Prostate gland (tissue), 2 donors: Measurements from ENCODE around the gene RMI2. TPM values are rescaled to one million over a fixed set of nuclear protein-coding genes. Genes with fewer than 3 reads are reported as not detected.

Source experiments
- DNase-seq: peaks from one replicate; pipeline ENCODE4 v3.0.0-alpha.2; 2019; ENCODE audit warnings: low spot score
- H3K27ac ChIP-seq, 2 donors: fragments of 200-600 bp; sonication (generic); 2 replicates each; pipeline ENCODE4 v1.5.1; 2017 to 2019
- H3K27me3 ChIP-seq: fragments of 200-600 bp; sonication (generic); replicated peaks from 2 replicates; pipeline ENCODE4 v1.5.1; 2019; ENCODE audit not compliant: insufficient read depth
- H3K36me3 ChIP-seq, 2 donors: fragments of 200-600 bp; sonication (generic); 1 replicate in 1 of 2; 2 replicates in 1 of 2; pipeline versions ENCODE4 v1.5.1 to v1.8.1; 2017 to 2019
- H3K4me1 ChIP-seq: fragments of 200-600 bp; sonication (generic); replicated peaks from 2 replicates; pipeline ENCODE4 v1.5.1; 2019
- H3K4me3 ChIP-seq, 2 donors: fragments of 200-600 bp; sonication (generic); 2 replicates each; pipeline ENCODE4 v1.5.1; 2017 to 2019
- H3K9me3 ChIP-seq: fragments of 200-600 bp; sonication (generic); 2 replicates; pipeline ENCODE4 v1.5.1; 2017
- CTCF ChIP-seq, 4 experiments: fragments of 200-600 bp in 2 of 4; fragments of 450-650 bp in 2 of 4; sonication (generic) in 2 of 4; IDR thresholded peaks; 1 replicate in 3 of 4; 2 replicates in 1 of 4; pipeline ENCODE4 v1.5.1; 2016 to 2019; ENCODE audit warnings: antibody characterized with exemption in 4 of 4, mild to moderate bottlenecking in 2 of 4, moderate library complexity in 2 of 4
- POLR2A ChIP-seq: fragments of 450-650 bp; IDR thresholded peaks from one replicate; pipeline ENCODE4 v1.6.1; 2016; ENCODE audit warnings: antibody characterized with exemption, mild to moderate bottlenecking
- POLR2AphosphoS5 ChIP-seq: sonication (generic); formaldehyde crosslinking; IDR thresholded peaks from one replicate; pipeline ENCODE4 v1.6.1; 2017; ENCODE audit warnings: antibody characterized with exemption
- WGBS: methylation state at CpG from one replicate; pipeline ENCODE4 v1.1.5; 2018; 5-methylcytosine and 5-hydroxymethylcytosine counted together
- intact Hi-C: fragments of 100-400 bp; cut with DNase I; formaldehyde crosslinking; loops from one replicate; pipeline ENCODE4 v1.14.2; 2022
- total RNA-seq, 2 donors: library from RNA; depleted of rRNA; stranded (reverse); fragments of >200 nt; gene quantifications; one replicate each; pipeline ENCODE4 v1.1.0, GENCODE V29; 2016

The RMI2 gene
- total RNA-seq, 2 donors from 2014 or later, result 6.0 to 16.3 TPM

- DNase-seq, result no peak
- 86% methylated on average over 9 of the region's 9 CpGs for WGBS
- intact Hi-C loops, result no loop called here
- H3K4me1 ChIP-seq, result no peaks in the 10 kb centered on the region
- no peak overlapping the region for H3K27ac ChIP-seq
- no peaks in the 10 kb centered on the region for H3K27me3 ChIP-seq
- H3K4me3 ChIP-seq, result no peak overlapping the region
- TF ChIP-seq POLR2A (no peak), POLR2AphosphoS5 (no peak)
- H3K9me3 ChIP-seq, result no peaks in the 10 kb centered on the region
- H3K36me3 ChIP-seq, result no peaks in the 10 kb centered on the region
Measured at GRCh38 chr16:11326084-11326736, 19.0 kb upstream of the RMI2 start.

- 90% methylated on average over 9 of the region's 9 CpGs for WGBS
- no peaks in the 10 kb centered on the region for H3K9me3 ChIP-seq
- H3K27ac ChIP-seq, result no peak overlapping the region
Measured at GRCh38 chr16:11326737-11327276, 18.5 kb upstream of the RMI2 start.

GRCh38 chr16:11327277-11328171, 17.7 kb upstream of the RMI2 start:
- Histone ChIP-seq H3K27ac (no peak overlapping the region), H3K4me1 (no peaks in the 10 kb centered on the region), H3K4me3 (no peak overlapping the region), H3K27me3 (no peaks in the 10 kb centered on the region), H3K9me3 (no peaks in the 10 kb centered on the region), H3K36me3 (no peaks in the 10 kb centered on the region)
- TF ChIP-seq CTCF (IDR thresholded peaks at IDR 0.05) (no peak), POLR2AphosphoS5 (no peak)
- intact Hi-C loops, result no loop called here
- no peak for DNase-seq
- WGBS, result 86% methylated on average over 23 of the region's 23 CpGs

More at GRCh38 chr16:11326737-11327276, 18.5 kb upstream of the RMI2 start:
- Histone ChIP-seq H3K27me3 (no peaks in the 10 kb centered on the region), H3K4me3 (no peak overlapping the region), H3K36me3 (no peaks in the 10 kb centered on the region), H3K4me1 (no peaks in the 10 kb centered on the region)
- DNase-seq, result no peak
- TF ChIP-seq CTCF (IDR thresholded peaks at IDR 0.05), result no peak
- TF ChIP-seq POLR2AphosphoS5, result no peak
- no peak for TF ChIP-seq POLR2A
- intact Hi-C loops, result no loop called here

GRCh38 chr16:11328172-11329070, 16.8 kb upstream of the RMI2 start:
- Histone ChIP-seq H3K27ac (no peak overlapping the region), H3K4me1 (no peaks in the 10 kb centered on the region), H3K4me3 (no peak overlapping the region), H3K9me3 (no peaks in the 10 kb centered on the region), H3K27me3 (no peaks in the 10 kb centered on the region), H3K36me3 (no peaks in the 10 kb centered on the region)
- intact Hi-C loops, result no loop called here
- peak; percentile 53 for TF ChIP-seq POLR2AphosphoS5
- no peak for TF ChIP-seq POLR2A
- DNase-seq, result no peak
- WGBS, result 30% methylated on average over 12 of the region's 12 CpGs

- WGBS, result 22% methylated on average over 6 of the region's 6 CpGs
- intact Hi-C loops, result no loop called here
- no peak for TF ChIP-seq POLR2A
- TF ChIP-seq CTCF (IDR thresholded peaks at IDR 0.05), result no peak
- TF ChIP-seq POLR2AphosphoS5, result no peak
- no peaks in the 10 kb centered on the region for H3K27me3 ChIP-seq
- no peaks in the 10 kb centered on the region for H3K4me1 ChIP-seq
- no peak overlapping the region for H3K27ac ChIP-seq
- DNase-seq, result no peak
- no peaks in the 10 kb centered on the region for H3K36me3 ChIP-seq
- H3K9me3 ChIP-seq, result no peaks in the 10 kb centered on the region
- H3K4me3 ChIP-seq, result no peak overlapping the region
Measured at GRCh38 chr16:11329071-11329491, 16.2 kb upstream of the RMI2 start.
